Breast epithelium (tissue), 4 donors: ENCODE data around the gene STX8. TPM values are rescaled to one million over a fixed set of nuclear protein-coding genes. Genes with fewer than 3 reads are reported as not detected.
"Not testable (repeated sequence)": the region's sequence is repeated elsewhere in the genome, so short reads cannot be mapped to it uniquely, and the experiment has no call there.

Experiments
- DNase-seq, 2 donors: peaks; one replicate each; pipeline ENCODE4 v3.0.0-alpha.2; 2019; ENCODE audit warnings: low spot score in 2 of 2
- H3K27ac ChIP-seq, 2 donors: fragments of 200-600 bp; sonication (generic) in 1 of 2; one replicate each; pipeline ENCODE4 v1.5.1; 2016 to 2019; ENCODE audit warnings: mild to moderate bottlenecking in 1 of 2
- H3K27me3 ChIP-seq, 2 donors: fragments of 200-600 bp; sonication (generic) in 1 of 2; one replicate each; pipeline versions ENCODE4 v1.5.1 to v1.6.0; 2017 to 2019; ENCODE audit warnings: control low read depth in 1 of 2, mild to moderate bottlenecking in 1 of 2
- H3K36me3 ChIP-seq: fragments of 200-600 bp; one replicate; pipeline ENCODE4 v1.5.1; 2019
- H3K4me1 ChIP-seq, 2 donors: fragments of 200-600 bp; sonication (generic); one replicate each; pipeline ENCODE4 v1.5.1; 2016 to 2019; ENCODE audit warnings: control low read depth in 1 of 2
- H3K4me3 ChIP-seq, 3 donors: fragments of 200-600 bp; sonication (generic); 1 replicate in 2 of 3; 2 replicates in 1 of 3; pipeline ENCODE4 v1.5.1; 2016 to 2019; ENCODE audit warnings: mild to moderate bottlenecking in 3 of 3, moderate library complexity in 2 of 3
- H3K9me3 ChIP-seq, 2 donors: fragments of 200-600 bp; sonication (generic) in 1 of 2; one replicate each; pipeline ENCODE4 v1.5.1; 2016 to 2019; ENCODE audit warnings: control low read depth in 1 of 2
- POLR2A ChIP-seq: fragments of 450-650 bp; IDR thresholded peaks from one replicate; pipeline ENCODE4 v1.6.1; 2016; ENCODE audit warnings: antibody characterized with exemption, mild to moderate bottlenecking, moderate library complexity
- POLR2AphosphoS5 ChIP-seq, 3 donors: sonication (generic); formaldehyde crosslinking; IDR thresholded peaks; one replicate each; pipeline ENCODE4 v1.6.1; 2017; ENCODE audit warnings: antibody characterized with exemption in 3 of 3
- intact Hi-C: fragments of 100-400 bp; cut with DNase I; formaldehyde crosslinking; loops from one replicate; pipeline ENCODE4 v1.15.1; 2023; ENCODE audit warnings: low total_unique reads
- total RNA-seq, 3 donors: library from RNA; depleted of rRNA; stranded (reverse); fragments of >200 nt; gene quantifications; one replicate each; pipeline ENCODE4 v1.1.0, GENCODE V29; 2016
- TF ChIP-seq, protein P1 (sequence below), 3 donors: fragments of 450-650 bp; IDR thresholded peaks; one replicate each; pipeline ENCODE4 v1.5.1; 2016 to 2017; ENCODE audit warnings: antibody characterized with exemption in 3 of 3, mild to moderate bottlenecking in 3 of 3, moderate library complexity in 3 of 3

STX8 gene
- total RNA-seq, 3 donors from 2014 or later, result 54.1 to 101 (median 60.4) TPM

DNA sequence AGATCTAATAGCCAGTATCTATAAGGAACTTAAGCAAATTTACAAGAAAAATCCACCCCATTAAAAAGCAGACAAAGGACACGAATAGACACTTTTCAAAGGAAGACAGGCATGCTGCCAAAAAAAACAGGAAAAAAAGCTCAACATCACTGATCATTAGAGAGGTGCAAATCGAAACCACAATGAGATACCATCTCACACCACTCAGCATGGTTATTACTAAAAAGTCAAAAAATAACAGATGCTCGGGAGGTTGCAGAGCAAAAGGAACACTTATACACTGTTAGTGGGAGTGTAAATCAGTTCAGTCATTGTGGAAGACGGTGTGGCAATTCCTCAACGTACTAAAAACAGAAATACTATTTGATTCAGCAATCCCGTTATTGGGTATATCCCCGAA lies 9.6 kb downstream of the STX8 start:
- TF ChIP-seq POLR2AphosphoS5 (IDR thresholded peaks at IDR 0.05) (no peak), POLR2A (no peak)
- TF ChIP-seq, protein P1, sequence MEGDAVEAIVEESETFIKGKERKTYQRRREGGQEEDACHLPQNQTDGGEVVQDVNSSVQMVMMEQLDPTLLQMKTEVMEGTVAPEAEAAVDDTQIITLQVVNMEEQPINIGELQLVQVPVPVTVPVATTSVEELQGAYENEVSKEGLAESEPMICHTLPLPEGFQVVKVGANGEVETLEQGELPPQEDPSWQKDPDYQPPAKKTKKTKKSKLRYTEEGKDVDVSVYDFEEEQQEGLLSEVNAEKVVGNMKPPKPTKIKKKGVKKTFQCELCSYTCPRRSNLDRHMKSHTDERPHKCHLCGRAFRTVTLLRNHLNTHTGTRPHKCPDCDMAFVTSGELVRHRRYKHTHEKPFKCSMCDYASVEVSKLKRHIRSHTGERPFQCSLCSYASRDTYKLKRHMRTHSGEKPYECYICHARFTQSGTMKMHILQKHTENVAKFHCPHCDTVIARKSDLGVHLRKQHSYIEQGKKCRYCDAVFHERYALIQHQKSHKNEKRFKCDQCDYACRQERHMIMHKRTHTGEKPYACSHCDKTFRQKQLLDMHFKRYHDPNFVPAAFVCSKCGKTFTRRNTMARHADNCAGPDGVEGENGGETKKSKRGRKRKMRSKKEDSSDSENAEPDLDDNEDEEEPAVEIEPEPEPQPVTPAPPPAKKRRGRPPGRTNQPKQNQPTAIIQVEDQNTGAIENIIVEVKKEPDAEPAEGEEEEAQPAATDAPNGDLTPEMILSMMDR (IDR thresholded peaks at IDR 0.05), result no peak
- no peaks in the 10 kb centered on the region for H3K36me3 ChIP-seq
- H3K9me3 ChIP-seq, result no peaks in the 10 kb centered on the region

GRCh38 chr17:9564104-9564503 lies 11.5 kb downstream of the STX8 start:
- H3K36me3 ChIP-seq, result no peaks in the 10 kb centered on the region
- intact Hi-C loops, result no loop called here
- no peak overlapping the region for H3K27ac ChIP-seq
- TF ChIP-seq, protein P1 (IDR thresholded peaks at IDR 0.05), result no peak
- TF ChIP-seq POLR2A (no peak), POLR2AphosphoS5 (IDR thresholded peaks at IDR 0.05) (no peak)
- no peaks in the 10 kb centered on the region for H3K4me1 ChIP-seq
- H3K27me3 ChIP-seq, result no peaks in the 10 kb centered on the region
- H3K4me3 ChIP-seq, result no peak overlapping the region
- no peak for DNase-seq
- H3K9me3 ChIP-seq, result no peaks in the 10 kb centered on the region

More for the DNA sequence above, 9.6 kb downstream of the STX8 start:
- intact Hi-C loops, result no loop called here
- H3K27me3 ChIP-seq, result no peaks in the 10 kb centered on the region
- no peak overlapping the region for H3K27ac ChIP-seq
- no peak for DNase-seq
- no peaks in the 10 kb centered on the region for H3K4me1 ChIP-seq
- H3K4me3 ChIP-seq, result no peak overlapping the region

- DNase-seq, result no peak
- no peaks in the 10 kb centered on the region for H3K27me3 ChIP-seq
- H3K4me1 ChIP-seq, result no peaks in the 10 kb centered on the region
- H3K27ac ChIP-seq, result no peak overlapping the region
- no peaks in the 10 kb centered on the region for H3K9me3 ChIP-seq
- TF ChIP-seq POLR2AphosphoS5 (IDR thresholded peaks at IDR 0.05) (no peak), POLR2A (no peak)
- TF ChIP-seq, protein P1 (IDR thresholded peaks at IDR 0.05), result no peak
- intact Hi-C loops, result no loop called here
- H3K36me3 ChIP-seq, result no peaks in the 10 kb centered on the region
- H3K4me3 ChIP-seq, result no peak overlapping the region
These were observed 17.8 kb downstream of the STX8 start for GRCh38 chr17:9557857-9558256.

DNA sequence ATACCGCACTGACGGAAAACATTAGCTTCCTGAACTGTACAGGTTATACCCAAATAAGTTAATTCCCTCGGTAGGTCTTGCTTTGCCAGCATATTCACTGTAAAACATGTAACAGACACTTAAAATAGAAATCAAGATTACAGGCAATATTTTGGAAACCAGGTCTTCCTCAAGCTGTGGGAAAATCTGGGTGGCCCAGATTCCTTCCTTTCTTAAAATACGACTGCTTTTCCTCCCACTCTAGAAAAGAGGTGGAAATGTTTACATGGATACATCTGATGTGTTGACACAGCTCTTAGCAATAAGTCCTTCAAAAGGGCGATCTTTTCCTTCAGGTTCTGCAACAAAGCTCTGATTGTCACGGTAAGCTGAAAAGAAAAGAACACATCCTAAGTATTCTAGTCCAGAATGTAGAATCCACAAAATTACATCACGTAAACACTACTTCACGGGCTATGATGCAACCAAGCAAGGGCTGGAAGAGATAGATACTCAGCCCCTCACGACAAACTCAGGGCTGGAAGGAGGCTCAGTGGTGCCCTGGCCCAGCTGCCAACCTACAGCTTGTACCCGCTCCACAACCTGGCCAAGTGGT lies 18.4 kb downstream of the STX8 start:
- no peaks in the 10 kb centered on the region for H3K4me1 ChIP-seq
- no peaks in the 10 kb centered on the region for H3K27me3 ChIP-seq
- no peak overlapping the region for H3K4me3 ChIP-seq
- no peaks in the 10 kb centered on the region for H3K36me3 ChIP-seq
- no peak for TF ChIP-seq POLR2A
- TF ChIP-seq, protein P1 (IDR thresholded peaks at IDR 0.05), result no peak
- TF ChIP-seq POLR2AphosphoS5 (IDR thresholded peaks at IDR 0.05), result no peak
- no peak overlapping the region for H3K27ac ChIP-seq
- no peak for DNase-seq
- intact Hi-C loops, result no loop called here
- H3K9me3 ChIP-seq, result no peaks in the 10 kb centered on the region

- intact Hi-C loops, H3K9me3 ChIP-seq, H3K36me3 ChIP-seq, DNase-seq, H3K4me1 ChIP-seq, H3K27me3 ChIP-seq, H3K4me3 ChIP-seq, H3K27ac ChIP-seq: not testable (repeated sequence)
These were observed 20.9 kb downstream of the STX8 start for GRCh38 chr17:9554715-9555114.

DNA sequence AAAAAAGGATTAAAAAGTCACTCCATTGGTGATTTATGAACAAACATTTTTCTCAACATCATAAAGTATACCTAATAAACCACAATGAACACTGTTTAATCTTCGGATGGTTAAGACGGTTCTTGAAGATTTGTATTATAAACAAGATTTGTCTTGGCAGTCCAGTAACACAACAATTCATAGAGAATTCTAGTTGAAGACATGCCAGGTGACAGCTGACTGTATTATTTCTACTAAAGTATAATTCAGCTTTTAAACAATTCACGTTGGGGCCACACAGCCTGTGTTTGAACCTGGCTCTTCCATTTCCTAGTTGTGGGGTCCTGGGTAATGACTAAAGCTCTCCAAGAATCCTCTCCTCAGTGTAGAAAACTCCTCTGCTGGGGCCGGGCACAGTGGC lies 22.0 kb downstream of the STX8 start:
- Histone ChIP-seq H3K27ac (no peak overlapping the region), H3K27me3 (no peaks in the 10 kb centered on the region), H3K4me1 (no peaks in the 10 kb centered on the region), H3K36me3 (no peaks in the 10 kb centered on the region), H3K9me3 (no peaks in the 10 kb centered on the region), H3K4me3 (no peak overlapping the region)
- intact Hi-C loops, result no loop called here
- TF ChIP-seq, protein P1 (IDR thresholded peaks at IDR 0.05), result no peak
- no peak for TF ChIP-seq POLR2AphosphoS5 (IDR thresholded peaks at IDR 0.05)
- TF ChIP-seq POLR2A, result no peak
- no peak for DNase-seq
